ENCODE measurements around the gene CRELD1. TPM values are rescaled to one million over a fixed set of nuclear protein-coding genes. Genes with fewer than 3 reads are reported as not detected.
A peak's percentile ranks its signal among the peaks of the same experiment; 100 is the strongest.

The CRELD1 gene
- total RNA-seq, 1 experiment from 2014 or later = 15.5 TPM

DNA sequence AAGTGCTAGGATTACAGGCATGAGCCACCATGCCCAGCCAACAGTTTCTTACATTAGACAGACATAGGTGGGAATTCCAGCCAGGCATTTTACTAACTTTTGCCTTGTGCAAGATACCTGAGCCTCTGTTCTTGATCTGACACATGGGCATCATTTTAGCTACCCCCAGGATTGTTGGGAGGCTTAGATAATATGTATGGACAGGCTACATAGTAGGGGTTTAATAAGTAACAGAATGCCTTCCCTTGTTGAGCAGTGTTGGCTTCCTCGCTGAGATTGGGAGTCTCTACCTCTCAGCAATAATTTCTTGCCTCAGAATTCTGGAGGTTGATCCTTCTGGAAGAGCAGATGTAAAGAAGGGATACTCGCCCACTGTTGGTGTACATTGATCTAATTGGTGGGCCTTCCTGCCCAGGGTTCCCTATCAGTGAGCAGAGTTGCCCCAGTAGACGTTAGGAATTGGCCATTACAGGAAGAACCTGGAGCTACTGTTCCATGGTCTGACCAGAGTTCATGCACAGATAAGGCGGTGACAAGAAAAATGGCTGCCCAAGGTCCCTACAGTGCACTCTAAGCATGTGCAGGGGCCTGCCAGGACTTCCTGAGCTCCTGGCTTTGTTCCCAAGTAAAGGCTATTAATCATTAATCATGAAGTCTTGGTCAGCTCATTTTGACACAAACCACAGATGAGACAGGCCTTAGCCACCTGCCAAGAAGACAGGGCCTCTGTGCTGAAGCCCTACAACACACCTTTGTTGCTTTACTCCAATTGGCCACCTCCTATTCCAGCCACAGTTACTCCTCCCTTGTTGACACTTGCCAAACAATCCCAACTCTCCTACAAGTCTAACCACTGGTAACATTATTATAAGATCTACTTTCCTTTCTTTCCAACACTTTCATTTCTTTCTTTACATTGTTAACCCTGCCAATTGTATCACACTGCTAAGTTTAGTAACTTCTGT is 35.9 kb upstream of the CRELD1 start:
- no peak for DNase-seq
- no peak overlapping the region for H2BK15ac ChIP-seq (ENCODE audit: low read depth, low read length)
- H3K9ac ChIP-seq (ENCODE audit: extremely low read depth, insufficient read length, low read length) = no peak overlapping the region
- no peak overlapping the region for H3K4me2 ChIP-seq (ENCODE audit: insufficient read depth, insufficient read length, low read length)
- H2AFZ ChIP-seq (ENCODE audit: low read length) = no peak overlapping the region
- H3K27me3 ChIP-seq (ENCODE audit: insufficient read depth, low read length) = no peaks in the 10 kb centered on the region
- no peak overlapping the region for H3K56ac ChIP-seq (ENCODE audit: insufficient read length, low read depth, low read length)
- no peaks in the 10 kb centered on the region for H4K20me1 ChIP-seq (ENCODE audit: control insufficient read depth, insufficient read depth, insufficient read length)
- H4K5ac ChIP-seq (ENCODE audit: insufficient read length, low read depth, low read length) = no peak overlapping the region
- no peak overlapping the region for H2BK20ac ChIP-seq (ENCODE audit: low read depth, low read length, poor library complexity, severe bottlenecking)
- no peak overlapping the region for H2BK120ac ChIP-seq (ENCODE audit: low read depth, low read length, poor library complexity, severe bottlenecking)
- H3K14ac ChIP-seq (ENCODE audit: insufficient read depth, low read length) = no peak overlapping the region
- no peak overlapping the region for H2BK5ac ChIP-seq (ENCODE audit: insufficient read length, low read length)
- H3T11ph ChIP-seq (ENCODE audit: low read length) = no peak overlapping the region
- no peaks in the 10 kb centered on the region for H3K79me2 ChIP-seq (ENCODE audit: insufficient read depth, low read length)
- no peak overlapping the region for H2BK12ac ChIP-seq (ENCODE audit: insufficient read length, low read depth, low read length)
- Mint-ChIP-seq H3K27ac (0 out of 7 replicates have a peak overlapping the region, but pooled peaks of 1 of the 3 experiments have one; percentile 12), H3K27me3 (ENCODE audit: low read depth) (no peaks in the 10 kb centered on the region), H3K36me3 (ENCODE audit: insufficient read depth in 1 of 3, low read depth in 3 of 3) (peaks cover 9 to 19% (median 19%) of the 10 kb centered on the region in 3 experiments; a peak in 6 of 7 replicates), H3K4me3 (no peak overlapping the region), H3K4me1 (peaks cover 7 to 20% of the 10 kb centered on the region in 2 experiments), H3K9me3 (no peaks in the 10 kb centered on the region)
- H2AK5ac ChIP-seq (ENCODE audit: insufficient read length, low read length) = no peak overlapping the region
- TF ChIP-seq, protein P1, sequence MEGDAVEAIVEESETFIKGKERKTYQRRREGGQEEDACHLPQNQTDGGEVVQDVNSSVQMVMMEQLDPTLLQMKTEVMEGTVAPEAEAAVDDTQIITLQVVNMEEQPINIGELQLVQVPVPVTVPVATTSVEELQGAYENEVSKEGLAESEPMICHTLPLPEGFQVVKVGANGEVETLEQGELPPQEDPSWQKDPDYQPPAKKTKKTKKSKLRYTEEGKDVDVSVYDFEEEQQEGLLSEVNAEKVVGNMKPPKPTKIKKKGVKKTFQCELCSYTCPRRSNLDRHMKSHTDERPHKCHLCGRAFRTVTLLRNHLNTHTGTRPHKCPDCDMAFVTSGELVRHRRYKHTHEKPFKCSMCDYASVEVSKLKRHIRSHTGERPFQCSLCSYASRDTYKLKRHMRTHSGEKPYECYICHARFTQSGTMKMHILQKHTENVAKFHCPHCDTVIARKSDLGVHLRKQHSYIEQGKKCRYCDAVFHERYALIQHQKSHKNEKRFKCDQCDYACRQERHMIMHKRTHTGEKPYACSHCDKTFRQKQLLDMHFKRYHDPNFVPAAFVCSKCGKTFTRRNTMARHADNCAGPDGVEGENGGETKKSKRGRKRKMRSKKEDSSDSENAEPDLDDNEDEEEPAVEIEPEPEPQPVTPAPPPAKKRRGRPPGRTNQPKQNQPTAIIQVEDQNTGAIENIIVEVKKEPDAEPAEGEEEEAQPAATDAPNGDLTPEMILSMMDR (conservative IDR thresholded peaks at IDR 0.05) = no peak
- H3K9me3 ChIP-seq (ENCODE audit: control insufficient read depth, low read depth, low read length) = no peaks in the 10 kb centered on the region
- H3K4ac ChIP-seq (ENCODE audit: low read depth, low read length) = no peak overlapping the region
- no peak overlapping the region for H3K23ac ChIP-seq (ENCODE audit: insufficient read length, low read depth, low read length)
- peaks cover 1% of the 10 kb centered on the region for H3K79me1 ChIP-seq (ENCODE audit: insufficient read depth, low read depth, low read length, poor library complexity, severe bottlenecking)
- H4K8ac ChIP-seq (replicated peaks; ENCODE audit: insufficient read length, low read depth, low read length) = no peak overlapping the region
- WGBS (ENCODE audit: extremely low coverage, insufficient read length, low lambda C conversion rate) = no CpG with 5 or more reads among the region's 4 CpGs
- no peak overlapping the region for H3K18ac ChIP-seq (ENCODE audit: insufficient read length, low read depth, low read length)
- no peak overlapping the region for H4K91ac ChIP-seq (ENCODE audit: insufficient read length, low read depth, low read length)
- H3K27ac ChIP-seq (ENCODE audit: insufficient read length, low read depth, low read length) = no peak overlapping the region
- no peaks in the 10 kb centered on the region for H3K4me1 ChIP-seq (ENCODE audit: insufficient read depth, low read length)
- H3K23me2 ChIP-seq (ENCODE audit: insufficient read length, low read depth, low read length, poor library complexity, severe bottlenecking) = no peaks in the 10 kb centered on the region
